ENCODE measurements around the gene VAV2.
"Not testable (repeated sequence)": the region's sequence is repeated elsewhere in the genome, so short reads cannot be mapped to it uniquely, and the experiment has no call there.

The VAV2 gene

DNA sequence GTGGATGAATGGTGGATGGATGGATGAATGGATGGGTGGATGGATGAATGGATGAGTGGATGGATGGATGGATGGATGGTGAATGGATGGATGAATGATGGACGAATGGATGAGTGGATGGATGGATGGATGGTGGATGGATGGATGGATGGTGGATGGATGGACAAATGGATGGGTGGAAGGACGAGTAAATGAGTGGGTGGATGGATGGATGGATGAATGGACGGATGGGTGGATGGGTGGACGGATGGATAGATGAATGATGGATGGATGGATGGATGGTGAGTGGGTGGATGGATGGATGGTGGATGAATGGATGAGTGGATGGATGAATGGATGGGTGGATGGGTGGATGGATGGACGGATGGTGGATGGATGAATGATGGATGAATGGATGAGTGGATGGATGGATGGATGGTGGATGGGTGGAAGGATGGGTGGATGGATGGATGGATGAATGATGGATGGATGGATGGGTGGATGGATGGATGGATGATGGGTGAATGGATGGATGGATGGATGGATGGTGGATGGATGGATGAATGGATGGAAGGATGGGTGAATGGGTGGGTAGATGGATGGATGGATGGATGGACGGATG is 58.6 kb downstream of the VAV2 start:
- no peak for DNase-seq

DNA sequence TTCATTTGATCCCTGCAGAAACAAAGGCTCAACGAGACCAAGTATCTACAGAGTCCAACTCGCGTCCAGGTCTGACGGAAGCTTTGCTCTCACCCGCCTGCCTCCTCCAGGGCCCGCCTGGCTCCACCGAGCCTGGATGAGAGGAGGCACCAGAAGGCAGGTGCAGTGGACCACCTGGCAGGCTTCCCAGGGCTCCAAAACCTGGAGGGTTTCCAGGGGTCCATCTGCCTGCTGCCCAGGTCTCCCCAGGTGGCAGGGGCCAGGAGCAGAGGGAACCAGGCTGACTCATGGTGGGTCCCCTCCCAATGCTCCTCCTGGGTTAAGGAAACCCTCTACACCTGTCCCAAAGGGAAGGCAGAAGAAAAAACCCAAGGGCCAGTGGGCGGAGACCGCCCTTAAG is 59.5 kb downstream of the VAV2 start:
- no peak for DNase-seq

DNA sequence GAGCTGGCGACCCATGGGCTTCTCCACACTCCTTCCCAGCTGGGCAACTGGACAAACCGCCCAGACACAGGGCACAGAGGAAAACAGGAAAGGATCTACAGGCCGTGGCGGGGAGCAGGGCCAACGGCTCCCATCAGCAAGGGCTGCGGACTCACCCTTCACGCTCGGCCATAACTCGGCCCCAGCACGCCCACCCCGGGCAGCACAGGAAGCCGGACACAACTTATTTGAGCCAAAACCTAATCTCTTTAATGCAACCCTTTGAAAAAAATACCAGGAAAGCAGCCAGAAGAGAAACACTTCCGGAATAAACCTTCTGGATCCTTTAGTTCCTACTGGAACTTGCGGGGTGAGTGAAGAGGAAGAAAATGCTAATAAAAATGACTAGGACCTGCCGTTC is 59.9 kb downstream of the VAV2 start:
- no peak for DNase-seq

DNA sequence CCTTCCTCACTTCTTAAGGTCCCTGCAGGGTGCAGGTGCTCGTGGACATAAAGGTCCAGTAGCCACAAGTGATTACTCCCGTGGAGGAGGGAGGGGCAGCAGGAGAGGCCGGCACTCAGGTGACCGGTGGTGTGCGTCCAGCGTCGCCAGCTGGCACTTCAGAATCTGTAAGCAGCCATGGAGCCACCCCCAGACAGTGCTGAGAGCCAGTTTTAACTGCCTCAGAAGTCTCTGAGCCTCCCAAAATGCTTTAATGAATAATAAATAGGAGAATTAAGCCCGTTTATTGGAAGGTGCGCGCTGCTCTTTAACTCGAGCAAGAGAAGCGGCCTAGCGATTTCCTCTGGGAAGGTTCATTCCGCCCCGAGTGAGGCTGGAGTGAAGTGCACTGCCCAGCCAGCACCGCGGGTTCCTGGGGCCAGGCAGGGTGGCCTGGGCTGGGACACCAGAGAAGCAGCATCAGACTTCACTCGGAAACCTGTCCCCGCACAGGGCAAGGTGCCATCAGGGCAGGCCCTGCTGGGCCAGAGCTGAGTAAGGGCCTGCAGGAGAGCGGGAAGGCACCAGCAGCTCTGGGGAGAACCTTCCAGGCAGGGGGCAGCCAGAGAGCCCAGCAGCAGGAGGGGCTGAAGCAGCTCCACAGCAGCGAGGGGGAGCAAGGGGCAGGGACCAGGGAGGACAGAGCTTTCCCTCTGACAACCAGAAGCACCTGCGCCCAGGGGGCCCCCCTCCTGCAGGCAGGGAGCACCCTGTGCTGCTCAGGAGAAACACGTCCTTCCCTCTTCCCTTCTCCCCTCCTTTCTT is 61.2 kb downstream of the VAV2 start:
- DNase-seq: no peak

DNA sequence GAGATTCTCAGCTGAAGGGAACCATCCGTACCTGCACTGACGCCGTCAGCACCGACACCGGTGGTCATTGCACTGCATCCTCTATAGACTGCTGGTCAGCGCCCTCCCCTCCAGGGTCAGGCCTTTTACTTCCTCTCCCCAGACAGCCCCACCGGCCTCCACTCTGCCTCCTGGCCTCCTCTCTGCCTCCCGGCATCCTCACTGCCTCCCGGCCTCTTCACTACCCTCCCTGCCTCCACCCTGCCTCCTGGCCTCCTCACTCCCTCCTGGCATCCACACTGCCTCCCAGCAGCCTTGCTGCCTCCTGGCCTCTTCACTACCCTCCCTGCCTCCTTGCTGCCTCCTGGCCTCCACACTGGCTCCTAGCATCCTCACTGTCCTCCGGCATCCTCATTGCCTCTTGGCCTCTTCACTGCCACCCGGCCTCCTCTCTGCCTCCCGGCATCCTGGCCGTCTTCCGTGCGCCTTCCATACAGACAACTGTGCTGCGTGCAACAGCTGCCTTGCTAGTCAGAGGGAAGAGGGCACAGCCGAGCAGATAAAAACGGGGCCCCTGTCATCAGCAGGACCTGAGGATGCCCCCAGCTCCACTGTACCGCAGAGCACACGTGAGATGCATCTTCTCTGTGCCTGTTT is 62.0 kb downstream of the VAV2 start:
- no peak for DNase-seq

DNA sequence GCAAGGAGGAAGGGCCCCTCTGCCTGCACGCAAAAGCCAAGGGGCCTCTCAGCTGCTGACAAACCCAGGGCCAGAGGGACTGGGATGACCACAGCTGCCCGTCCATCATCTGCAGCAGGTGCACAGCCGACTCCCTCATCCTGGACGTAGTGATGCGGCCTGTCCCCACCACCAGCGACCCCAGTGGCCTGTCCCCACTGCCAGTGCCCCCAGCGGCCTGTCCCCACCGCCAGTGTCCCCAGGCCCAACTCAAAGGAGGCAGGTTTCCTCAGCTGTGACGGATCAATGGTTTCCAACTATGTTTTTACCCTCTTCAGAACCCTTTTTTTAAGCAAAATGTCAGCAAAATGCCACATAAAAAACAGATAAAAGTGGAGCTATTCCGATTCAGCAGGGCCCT is 62.5 kb downstream of the VAV2 start:
- no peak for DNase-seq

DNA sequence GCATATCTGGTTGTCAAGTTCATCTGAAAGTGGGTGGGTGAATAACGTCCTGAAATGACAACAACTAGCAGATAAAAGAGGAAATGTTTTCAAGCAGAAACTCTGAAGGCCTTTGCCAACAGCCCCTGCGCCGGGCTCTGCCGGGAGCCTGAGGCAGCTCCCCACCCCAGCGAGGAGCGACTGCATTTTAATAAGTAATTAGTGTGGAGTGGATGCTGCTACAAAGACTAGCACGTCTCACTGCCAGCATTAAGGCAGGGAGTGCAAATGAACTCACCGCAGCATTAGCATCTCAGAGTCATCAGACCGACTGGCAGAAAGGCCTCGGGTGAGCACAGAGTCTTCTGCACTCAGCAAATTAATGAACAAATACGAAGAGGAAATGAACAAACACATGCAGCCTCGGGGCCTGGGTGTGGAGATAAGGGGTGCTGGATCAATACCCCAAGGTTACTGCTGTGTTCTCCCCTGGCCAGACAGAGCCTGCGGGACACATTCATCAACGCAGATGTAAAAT is 63.8 kb downstream of the VAV2 start:
- no peak for DNase-seq

DNA sequence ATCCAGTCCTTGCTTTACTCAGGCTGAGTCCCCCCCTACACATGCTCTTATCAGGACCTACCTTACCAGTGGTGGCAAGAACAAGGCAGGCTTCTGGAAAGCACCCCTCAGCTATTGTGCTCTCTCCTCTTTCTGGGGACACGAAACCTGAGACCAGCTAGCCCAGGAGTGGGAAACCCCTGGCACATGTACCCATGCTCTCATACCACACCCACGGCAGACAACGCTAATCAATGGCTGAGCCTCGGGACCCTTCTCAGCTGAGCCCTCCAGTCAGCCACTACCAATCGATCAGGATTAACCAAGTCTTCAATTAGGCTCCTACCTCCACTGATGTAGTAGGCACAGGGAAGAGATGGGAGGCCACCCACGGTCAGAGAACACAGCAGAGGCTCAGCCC is 65.1 kb downstream of the VAV2 start:
- DNase-seq: no peak

DNA sequence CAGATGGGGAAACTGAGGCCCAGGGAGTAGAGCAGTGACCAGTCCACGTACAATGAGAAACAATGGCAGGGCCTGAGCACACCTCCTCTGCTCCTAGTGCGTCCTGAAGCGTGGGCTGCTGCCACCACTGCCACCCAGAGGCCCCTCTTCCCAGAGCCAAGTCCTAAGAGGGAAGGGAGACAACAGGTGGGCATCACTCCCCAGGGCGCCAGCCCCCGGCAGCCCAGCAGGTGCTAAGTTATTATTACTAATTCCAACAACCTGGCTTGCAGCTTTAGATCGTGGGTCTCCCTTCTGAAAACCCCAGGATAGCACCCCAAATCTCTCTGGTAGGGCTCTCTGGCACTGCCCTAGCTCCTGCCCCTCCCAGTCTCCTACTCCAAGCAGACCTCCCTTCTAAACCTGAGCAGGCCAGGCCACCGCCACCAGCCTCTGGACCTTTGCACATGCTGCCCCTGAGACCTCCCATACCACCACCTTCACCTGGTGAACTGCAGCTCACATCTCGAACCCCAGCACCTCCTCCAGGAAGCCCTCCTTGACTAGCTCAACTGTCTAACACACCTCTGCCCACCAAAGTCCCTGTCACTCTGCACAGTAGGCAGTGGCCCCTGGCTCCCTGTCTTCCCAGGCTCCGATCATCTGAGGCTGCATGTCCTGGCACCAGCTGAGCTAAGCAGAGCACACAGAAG is 65.8 kb downstream of the VAV2 start:
- no peak for DNase-seq

DNA sequence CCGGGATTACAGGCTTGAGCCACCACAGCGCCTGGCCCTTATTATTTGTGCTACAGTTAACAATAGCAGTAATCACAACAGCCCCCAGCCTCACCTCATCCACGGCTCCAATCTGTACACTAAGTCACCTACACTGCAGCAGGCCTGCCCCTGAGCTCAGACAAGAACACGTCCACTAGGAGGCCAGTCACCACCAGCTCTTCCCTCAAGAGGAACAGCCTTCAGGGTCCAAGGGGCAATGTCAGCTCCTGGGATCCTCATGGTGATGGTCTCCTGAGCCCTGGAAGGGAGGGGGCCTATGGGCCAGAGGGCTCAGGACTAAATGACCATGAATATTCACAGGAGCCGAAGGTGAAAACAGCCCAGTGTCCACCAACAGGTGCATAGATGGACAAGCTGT is 67.7 kb downstream of the VAV2 start:
- no peak for DNase-seq

DNA sequence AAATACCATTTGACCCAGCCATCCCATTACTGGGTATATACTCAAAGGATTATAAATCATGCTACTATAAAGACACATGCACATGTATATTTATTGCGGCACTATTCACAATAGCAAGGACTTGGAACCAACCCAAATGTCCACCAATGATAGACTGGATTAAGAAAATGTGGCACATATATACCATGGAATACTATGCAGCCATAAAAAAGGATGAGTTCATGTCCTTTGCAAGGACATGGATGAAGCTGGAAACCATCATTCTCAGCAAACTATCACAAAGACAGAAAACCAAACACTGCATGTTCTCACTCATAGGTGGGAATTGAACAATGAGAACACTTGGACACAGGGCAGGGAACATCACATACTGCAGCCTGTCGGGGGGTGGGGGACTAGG is 68.5 kb downstream of the VAV2 start:
- not testable (repeated sequence) for DNase-seq

DNA sequence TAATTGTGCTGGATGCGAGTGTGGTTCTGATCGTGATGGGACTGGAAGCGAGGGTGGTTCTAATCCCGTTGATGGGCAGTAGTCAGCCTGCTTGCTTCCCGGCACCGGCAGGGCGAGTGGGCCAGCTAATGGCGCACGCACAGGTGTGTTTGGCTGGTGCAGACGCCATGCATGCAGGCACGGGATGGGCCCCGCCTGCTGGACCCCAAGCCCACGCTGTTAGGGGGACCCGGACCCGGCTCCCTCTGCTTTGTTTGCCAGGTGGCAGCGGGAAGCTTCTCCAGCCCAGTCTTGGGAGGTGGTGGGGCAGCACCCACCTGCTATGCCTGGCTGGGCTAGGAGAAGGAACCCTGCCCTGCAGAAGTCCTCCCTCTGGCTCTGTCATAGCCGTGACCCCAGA is 70.3 kb downstream of the VAV2 start:
- DNase-seq: no peak

DNA sequence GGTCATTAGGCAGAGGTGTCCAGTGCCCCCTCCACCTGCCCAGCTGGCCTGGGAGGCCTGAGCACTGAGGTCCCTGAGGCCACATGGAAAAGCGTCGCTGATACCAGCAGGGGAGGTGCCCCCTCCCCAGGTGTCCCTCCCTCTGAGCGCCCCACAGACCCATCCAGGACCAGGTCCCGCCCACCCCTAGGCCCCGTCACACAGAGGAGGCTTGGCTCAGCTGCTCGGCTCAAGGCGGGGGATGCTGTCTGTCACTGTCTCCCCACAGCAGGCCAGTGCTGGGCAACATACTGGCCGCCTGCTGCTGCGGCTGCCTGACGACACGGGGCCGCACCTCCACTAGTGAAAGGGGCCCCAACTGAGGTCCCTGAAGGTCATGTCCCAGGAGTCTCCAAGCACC is 71.7 kb downstream of the VAV2 start:
- DNase-seq: no peak

DNA sequence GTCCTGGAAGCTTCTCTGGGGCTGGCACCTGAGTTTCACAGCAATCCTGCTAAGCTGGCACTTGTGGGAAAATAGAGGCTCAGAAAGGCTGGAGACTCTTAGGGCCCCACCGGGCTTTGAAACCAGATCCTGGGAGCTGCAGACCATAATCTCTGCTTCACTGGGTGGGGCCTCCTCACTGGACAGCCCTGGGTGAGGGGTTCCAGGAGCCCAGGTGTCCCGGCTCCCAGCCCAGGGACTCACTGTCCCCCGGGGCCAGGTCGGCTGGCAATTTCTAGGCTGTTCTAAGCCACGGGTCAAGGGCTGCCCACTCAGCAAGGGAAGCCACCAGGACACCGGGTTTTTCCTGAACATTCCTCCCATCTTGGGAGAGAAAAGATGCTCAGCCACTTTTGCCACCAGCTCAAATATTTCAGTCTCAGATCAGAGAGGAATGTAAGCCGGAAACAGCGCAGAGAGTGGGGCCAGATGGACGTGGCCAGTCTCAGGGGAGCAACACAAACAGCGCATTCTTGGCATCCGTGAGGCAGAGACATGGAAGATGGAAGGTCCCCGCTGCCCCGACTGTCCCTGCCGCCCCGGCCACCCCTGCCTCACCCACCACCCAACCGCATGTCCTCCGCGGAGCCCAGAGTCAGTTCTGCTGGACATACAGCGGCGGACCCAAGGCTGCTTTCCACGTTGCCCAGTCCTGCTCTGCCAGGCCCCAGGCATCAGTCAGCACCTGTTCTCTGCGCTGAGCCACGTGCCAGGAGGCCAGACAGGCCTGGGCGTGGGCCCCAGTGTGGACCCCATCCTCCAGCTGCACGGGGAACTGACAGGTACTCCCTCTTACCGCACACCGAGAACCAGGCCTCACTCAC is 72.6 kb downstream of the VAV2 start:
- no peak for DNase-seq

DNA sequence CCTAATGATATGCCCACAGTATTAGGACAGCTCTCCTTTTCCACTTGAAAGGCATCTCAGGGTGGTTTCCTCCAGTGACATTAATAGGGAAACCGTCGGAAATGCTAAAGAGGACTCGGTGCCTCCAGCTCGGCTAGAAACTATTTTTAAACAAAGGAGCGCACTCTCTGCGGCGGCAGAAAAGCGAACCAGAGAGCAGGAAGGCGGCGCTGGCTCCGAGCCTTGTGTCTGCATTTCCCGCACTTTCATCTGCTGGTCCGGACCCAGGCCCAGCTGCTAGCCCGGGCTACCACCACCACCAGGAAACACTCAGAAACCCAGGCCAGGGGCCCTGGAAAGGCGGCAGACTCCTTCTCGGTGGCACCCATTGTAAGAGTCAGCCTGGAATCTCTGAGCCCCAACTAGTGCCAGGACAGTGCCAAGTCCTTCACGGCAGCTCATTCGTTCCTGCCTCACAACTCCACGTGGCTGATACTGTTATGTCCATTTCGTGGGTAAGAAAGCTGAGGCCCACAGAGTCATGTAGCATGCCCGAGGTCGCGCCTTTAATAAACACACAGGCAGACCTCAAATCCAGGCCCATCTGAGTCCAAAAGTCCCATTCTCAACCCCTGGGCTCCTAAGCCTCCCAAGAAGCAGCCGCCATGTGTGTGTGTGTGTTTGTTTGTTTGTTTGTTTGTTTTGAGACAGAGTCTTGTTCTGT is 73.9 kb downstream of the VAV2 start:
- DNase-seq: no peak

DNA sequence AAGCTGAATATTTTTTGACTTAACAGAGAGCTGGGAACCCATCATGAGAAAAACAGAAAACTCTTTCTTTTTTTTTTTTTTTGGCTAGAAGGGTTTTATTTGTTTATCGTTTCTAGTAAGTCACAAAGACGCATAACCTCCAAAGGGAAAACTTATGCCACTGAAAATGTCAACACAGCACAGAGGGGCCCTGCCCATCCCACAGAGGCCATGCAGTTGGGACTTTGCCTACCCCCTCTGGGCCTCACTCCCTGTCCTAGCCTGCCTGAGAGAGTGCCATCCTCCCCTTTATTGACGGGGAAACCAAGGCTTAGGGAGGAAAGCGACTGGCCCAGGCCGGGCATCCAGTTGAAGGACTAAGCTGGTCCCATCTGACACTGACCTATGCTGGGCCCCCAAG is 74.7 kb downstream of the VAV2 start:
- no peak for DNase-seq

DNA sequence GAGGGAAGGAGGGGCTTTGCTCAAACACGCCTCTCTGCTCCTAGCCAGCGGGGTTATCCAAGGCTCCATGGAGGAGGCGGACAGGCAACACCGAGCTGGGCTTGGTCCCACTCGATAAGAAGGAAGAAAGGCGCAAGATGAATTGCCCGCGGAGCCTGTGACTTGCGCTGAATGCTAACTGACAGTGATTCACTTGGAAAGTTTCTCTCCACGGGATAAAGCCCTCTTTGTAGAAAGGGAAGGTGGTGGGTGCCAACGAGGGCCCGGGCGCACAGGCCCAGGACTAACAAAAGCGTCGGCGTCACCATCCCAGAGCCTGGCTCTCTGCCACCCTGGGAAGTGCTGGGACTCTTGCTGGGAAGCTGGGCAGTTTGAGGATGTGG is 76.0 kb downstream of the VAV2 start:
- no peak for DNase-seq

DNA sequence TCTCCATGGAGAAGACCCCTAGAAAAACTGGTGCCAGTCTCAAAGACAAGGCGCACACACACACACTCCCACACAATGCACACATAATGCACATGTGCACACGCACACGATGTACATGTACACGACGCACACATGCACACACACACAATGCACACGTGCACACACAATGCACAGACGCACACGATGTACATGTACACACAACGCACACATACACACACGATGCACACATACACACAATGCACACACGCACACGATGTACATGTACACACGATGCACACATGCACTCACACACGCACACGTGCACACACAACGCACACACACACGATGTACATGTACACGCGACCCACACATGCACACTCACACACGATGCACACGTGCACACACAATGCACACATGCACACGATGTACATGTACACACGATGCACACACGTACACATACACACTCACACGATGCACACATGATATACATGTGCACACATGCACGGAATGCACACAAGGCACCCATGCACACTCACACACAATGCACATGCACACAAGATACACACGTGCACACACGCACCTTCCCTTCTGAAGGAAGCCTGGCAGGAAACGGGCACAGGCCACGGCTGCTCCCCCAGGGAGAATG is 76.5 kb downstream of the VAV2 start:
- DNase-seq: no peak

DNA sequence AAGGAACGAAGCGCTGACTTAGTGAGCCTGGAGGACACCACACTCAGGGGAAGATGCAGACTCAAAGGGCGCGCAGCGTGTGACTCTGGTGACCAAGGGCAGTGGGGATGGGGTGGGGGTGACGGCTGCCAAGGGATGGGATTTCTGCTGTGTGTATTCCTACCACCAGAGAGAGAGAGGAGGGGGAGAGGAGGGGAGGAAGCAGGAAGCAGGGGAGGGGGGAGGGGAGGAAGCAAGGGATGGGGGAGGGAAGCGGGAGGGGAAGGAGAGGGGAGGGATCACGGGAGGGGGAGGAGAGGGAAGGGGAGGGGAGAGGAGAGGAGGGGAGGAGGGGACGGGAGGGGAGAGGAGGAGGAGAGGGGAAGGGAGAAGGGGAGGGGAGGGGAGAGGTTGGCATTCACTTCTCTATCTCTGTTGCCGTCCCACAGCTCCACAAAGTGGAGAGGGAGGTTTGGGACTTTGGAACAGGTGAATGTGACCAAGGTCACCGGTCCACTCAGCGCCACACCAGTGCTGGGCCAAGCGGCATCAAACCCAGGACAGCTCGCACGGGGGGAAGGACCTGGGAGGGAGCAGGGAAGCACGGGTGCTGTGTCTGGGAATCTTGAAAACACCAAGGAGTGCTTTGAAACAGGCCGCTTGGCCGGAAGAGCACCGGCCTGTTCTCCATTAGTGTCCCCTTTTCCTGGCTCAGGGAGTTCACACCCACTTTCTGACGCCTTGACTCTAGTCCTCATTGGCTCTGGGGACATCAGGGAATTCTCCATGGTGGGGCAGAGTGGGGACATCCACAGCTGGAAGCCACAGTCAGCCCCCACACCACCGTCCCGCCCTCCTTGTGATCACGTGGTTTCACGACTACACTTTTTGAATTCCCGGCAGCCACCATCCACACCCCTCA is 77.4 kb downstream of the VAV2 start:
- DNase-seq: no peak

Measured in activated CD4-positive, alpha-beta T cell treated with anti-CD3 and anti-CD28 coated beads, Interleukin-2, amount 50 U/mL, for 48 hours (primary cell).